Kidney epithelial cell (primary cell): ENCODE results near the gene DIAPH1. TPM values are rescaled to one million over a fixed set of nuclear protein-coding genes. Genes with fewer than 3 reads are reported as not detected.

Experiments
- DNase-seq: peaks from one replicate; pipeline ENCODE4 v3.0.0-alpha.2; 2010; ENCODE audit warnings: low read depth
- H3K27me3 ChIP-seq: 2 replicates; pipeline ENCODE4 v1.6.0; 2011; ENCODE audit warnings: low read length; ENCODE audit not compliant: control insufficient read depth, insufficient read depth
- H3K36me3 ChIP-seq: 2 replicates; pipeline ENCODE4 v1.5.1; 2011; ENCODE audit warnings: low read length; ENCODE audit not compliant: control insufficient read depth, insufficient read depth
- H3K4me3 ChIP-seq: 2 replicates; pipeline ENCODE4 v1.5.1; 2011; ENCODE audit warnings: low read depth, mild to moderate bottlenecking, control low read depth, low read length
- total RNA-seq: library from RNA; depleted of rRNA; stranded (reverse); fragments of >200 nt; gene quantifications from 2 replicates; pipeline ENCODE4 v1.2.3, GENCODE V29; 2015
- TF ChIP-seq, protein P1 (sequence below): IDR thresholded peaks from 2 replicates; pipeline ENCODE4 v1.5.1; 2011; ENCODE audit warnings: mild to moderate bottlenecking, moderate library complexity, low read length, control low read depth, inconsistent platforms; ENCODE audit not compliant: insufficient read depth, poor library complexity, severe bottlenecking

DIAPH1 gene
- total RNA-seq, 1 donor from 2014 or later, result 103 TPM

DNA sequence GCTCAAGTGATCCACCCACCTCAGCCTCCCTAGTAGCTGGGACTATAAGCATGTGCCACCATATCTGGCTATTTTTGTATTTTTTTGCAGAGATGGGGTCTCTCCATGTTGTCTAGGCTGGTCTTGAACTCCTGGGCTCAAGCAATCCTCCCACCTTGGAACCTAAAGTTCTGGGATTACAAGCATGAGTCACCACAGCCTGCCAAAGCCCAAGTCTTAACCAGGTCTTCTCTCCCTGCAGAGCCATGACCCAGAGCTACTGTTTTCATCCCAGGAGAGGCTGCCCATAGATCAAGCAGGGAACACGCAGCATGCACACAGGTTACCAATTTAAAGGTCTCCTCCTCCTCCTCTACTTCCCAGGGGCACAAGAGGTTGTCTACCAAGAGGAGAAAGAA is 100.2 kb downstream of the DIAPH1 start:
- no peaks in the 10 kb centered on the region for H3K36me3 ChIP-seq
- TF ChIP-seq, protein P1, sequence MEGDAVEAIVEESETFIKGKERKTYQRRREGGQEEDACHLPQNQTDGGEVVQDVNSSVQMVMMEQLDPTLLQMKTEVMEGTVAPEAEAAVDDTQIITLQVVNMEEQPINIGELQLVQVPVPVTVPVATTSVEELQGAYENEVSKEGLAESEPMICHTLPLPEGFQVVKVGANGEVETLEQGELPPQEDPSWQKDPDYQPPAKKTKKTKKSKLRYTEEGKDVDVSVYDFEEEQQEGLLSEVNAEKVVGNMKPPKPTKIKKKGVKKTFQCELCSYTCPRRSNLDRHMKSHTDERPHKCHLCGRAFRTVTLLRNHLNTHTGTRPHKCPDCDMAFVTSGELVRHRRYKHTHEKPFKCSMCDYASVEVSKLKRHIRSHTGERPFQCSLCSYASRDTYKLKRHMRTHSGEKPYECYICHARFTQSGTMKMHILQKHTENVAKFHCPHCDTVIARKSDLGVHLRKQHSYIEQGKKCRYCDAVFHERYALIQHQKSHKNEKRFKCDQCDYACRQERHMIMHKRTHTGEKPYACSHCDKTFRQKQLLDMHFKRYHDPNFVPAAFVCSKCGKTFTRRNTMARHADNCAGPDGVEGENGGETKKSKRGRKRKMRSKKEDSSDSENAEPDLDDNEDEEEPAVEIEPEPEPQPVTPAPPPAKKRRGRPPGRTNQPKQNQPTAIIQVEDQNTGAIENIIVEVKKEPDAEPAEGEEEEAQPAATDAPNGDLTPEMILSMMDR, result no peak

DNA sequence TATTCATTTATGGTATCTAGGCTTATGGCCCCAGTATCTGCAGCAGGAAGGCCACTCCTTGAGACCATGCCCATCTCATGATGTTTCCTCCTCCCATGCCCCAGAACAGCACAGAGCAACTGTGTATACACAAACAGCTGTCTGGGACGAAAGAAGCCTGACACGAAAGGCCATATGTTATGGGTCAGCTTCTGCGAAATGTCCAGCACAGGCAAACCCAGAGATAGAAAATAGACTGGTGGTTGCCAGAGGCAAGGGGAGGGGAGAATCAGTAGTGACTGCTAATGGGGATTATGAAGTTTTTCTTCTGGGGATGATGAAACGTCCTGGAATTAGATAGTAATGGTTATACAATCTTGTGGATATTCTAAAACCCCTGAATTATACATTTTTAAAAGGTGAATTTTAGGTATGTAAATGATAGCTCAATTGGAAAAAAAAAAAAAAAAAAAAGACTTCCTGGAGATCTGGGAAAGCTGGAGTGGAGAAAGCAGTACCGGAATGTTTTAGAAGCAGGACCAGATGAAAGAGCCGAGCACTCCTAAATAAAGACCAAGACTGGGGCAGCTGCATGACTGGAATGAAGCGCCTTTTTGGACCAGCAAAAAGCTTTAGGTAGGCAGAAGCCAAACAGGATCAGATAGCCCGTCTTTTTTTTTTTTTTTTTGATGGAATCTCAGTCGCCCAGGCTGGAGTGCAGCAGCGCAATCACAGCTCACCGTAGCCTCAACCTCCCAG is 100.8 kb downstream of the DIAPH1 start:
- Histone ChIP-seq H3K36me3 (no peaks in the 10 kb centered on the region), H3K27me3 (no peaks in the 10 kb centered on the region), H3K4me3 (no peak overlapping the region)
- TF ChIP-seq, protein P1, result no peak
- DNase-seq, result no peak

More for the DNA sequence above, 100.2 kb downstream of the DIAPH1 start:
- no peak for DNase-seq
- no peaks in the 10 kb centered on the region for H3K27me3 ChIP-seq
- no peak overlapping the region for H3K4me3 ChIP-seq

DNA sequence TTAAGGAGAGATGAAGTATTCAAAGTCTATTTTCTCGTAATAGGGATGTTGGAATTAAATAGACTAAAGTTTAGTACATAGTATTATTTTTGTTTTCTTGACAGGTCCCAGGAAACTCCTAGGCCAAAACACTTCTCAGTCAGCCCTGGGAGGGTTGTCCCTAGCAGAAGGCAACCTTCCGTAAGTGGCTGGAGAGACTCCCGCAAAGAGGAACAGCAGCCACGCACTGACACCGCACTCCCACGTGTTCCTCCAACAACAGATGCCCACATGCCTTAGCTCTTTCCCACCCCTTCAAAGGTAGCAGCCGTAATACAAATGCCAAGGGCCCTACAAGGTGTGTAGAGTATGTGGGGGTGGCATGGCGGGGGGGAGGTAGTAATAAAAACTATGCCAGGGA is 101.5 kb downstream of the DIAPH1 start:
- no peak for DNase-seq
- TF ChIP-seq, protein P1, result no peak
- Histone ChIP-seq H3K27me3 (no peaks in the 10 kb centered on the region), H3K4me3 (no peak overlapping the region), H3K36me3 (no peaks in the 10 kb centered on the region)

DNA sequence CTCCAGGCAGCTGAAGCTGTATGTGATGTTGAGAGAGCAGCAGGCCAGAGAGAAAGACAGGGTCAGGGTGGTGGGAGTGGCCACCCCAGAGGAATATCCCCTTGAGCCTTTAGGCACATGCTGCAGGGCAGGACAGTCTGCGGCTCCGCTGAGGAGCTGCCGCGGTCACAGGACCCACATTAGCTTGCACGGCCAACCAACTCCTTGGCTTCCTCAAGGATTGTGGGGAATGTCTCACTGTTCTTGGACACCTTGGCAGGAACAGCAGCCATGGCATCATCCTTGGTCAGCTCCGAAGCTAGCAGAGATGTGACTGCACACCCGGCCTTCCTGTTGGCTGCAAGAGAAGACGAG is 102.2 kb downstream of the DIAPH1 start:
- TF ChIP-seq, protein P1, result no peak
- Histone ChIP-seq H3K36me3 (no peaks in the 10 kb centered on the region), H3K4me3 (no peak overlapping the region), H3K27me3 (no peaks in the 10 kb centered on the region)
- DNase-seq, result no peak

DNA sequence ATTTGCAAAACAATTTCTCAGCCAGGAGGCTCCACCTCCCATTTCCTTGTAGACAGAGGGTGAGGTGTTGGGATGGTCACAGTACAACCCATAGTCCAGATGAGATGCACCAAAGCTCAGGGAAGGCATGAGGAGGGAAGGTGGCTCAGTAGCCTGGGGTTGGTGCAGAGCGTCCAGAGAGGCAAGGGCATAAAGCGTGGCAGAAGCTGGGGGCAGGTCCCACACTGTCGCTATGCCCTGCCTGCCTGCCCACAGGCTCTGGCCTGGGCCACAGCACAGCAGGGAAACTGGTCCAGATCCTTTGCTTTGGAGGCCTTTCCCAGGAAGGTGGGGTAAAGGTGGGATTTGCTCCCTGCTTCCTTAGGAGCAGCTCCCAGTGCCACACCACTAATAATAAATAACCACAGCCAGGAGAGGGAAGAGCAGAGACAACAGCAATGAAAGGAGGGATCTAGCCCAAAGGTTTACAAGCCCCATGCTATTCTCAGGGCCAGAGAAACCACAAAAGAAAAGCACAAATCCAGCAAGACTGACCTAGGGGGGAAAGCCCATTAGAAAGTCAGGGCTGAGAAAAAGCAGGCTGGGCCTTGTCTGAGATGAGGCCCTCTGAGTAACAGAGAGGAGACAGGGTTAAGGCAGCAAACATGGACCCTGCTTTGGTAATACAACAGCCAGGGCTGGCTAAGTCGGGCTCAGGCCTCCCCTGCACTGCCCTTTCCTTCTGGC is 102.7 kb downstream of the DIAPH1 start:
- H3K27me3 ChIP-seq, result no peaks in the 10 kb centered on the region
- DNase-seq, result no peak
- H3K36me3 ChIP-seq, result peaks cover 2% of the 10 kb centered on the region
- TF ChIP-seq, protein P1, result no peak
- H3K4me3 ChIP-seq, result no peak overlapping the region

DNA sequence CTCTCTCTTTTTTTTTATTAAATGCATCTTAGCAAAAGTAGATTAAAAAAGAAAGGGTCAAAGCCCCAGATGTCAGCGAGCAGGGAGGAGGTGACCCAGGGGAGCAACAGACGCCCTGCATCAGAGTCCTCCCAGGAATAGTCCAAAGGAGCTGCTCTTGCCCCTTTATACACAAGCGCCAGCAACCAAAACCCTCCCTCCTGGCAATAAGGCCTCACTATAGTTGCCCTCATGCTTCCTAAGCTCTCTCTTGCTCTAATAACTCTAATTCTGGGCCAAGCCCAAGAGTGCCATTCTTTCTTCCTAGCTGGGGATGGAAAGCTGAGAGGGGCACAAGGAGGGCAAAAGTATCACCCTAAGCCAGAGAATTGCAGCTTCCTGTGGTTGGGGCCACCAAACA is 103.7 kb downstream of the DIAPH1 start:
- Histone ChIP-seq H3K27me3 (no peaks in the 10 kb centered on the region), H3K4me3 (no peak overlapping the region), H3K36me3 (peaks cover 3% of the 10 kb centered on the region)
- TF ChIP-seq, protein P1, result no peak
- no peak for DNase-seq
